Hepatic stellate cell (primary cell): ENCODE measurements around the gene PLPP7.
"Not testable (repeated sequence)": the region's sequence is repeated elsewhere in the genome, so short reads cannot be mapped to it uniquely, and the experiment has no call there.

Source experiments
- DNase-seq: peaks from one replicate; pipeline ENCODE4 v3.0.0; 2011; ENCODE audit warnings: low spot score

The PLPP7 gene

DNA sequence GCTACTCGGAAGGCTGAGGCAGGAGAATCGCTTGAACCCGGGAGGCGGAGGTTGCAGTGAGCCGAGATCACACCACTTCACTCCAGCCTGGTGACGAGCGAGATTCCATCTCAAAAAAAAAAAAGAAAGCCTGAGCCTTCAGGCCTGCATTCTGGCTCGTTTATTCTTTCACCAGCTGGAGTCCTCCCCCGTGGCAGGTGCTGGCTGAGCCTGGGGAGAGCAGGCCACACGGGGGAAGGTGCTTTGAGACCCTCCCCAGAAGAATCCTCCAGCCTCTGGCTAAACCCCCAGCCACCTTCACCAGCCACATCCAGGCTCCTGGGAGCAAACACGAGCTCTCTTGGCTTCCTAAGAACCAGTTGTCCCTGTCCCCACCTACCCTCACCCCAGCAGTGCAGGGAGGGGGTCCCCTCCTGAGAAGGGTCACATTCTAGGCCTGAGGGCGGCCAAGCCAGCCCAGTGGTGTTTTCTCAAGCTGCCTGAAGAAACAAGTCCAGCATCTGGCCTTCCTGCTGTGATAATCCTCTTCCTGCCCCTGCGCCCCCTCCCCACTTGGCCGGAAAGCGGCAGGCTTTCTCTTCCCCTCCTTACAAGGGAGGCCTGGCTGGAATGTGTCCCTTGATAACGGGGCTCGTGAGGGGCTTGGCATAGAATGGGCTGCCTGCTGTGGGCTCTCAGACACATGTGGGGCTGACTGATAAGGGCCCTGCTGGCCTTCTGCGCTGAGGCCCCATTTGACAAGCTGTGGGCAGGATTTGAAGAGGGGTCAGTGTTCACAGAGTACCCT, 41.5 kb downstream of the PLPP7 start:
- DNase-seq = no peak

- not testable (repeated sequence) for DNase-seq
Measured at GRCh38 chr9:131331996-131332395, 42.5 kb downstream of the PLPP7 start.

DNA sequence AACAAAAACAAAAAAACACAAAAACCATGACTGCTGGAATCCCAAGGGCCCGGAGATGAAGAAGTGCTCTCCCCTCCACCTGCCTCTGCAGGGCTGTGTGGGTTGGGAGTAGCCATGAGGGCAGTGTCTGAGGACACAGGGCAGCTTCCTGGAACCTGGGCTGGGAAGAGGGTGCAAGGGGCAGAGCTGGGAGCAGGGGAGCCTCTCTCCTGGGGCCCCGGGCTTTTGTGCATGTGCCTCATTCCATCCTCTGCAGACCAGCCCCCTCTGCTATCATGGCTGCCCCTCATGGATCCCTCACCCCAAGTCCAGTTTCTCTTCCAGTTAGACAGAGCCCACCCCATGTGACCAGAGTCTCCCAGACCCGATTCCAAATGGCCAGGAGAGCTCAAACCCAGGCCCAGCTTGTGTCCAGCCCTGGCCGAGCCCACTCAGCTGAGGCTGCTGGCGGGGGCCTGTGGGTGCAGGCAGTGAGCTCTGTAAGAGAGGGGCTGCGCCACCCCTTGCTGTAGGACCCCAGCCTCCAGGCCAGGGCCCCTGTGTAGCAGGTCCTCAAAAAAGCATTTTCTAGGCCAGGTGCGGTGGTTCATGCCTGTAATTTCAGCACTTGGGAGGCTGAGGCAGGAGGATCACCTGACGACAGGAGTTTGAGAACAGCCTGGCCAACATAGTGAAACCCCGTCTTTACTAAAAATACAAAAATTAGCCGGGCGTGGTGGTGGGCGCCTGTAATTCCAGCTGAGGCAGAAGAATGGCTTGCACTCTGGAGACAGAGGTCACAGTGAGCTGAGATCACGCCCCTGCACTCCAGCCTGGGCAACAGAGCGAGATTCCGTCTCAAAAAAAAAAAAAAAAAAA, 44.5 kb downstream of the PLPP7 start:
- DNase-seq = no peak

GRCh38 chr9:131334629-131335367, 45.3 kb downstream of the PLPP7 start:
- no peak for DNase-seq

GRCh38 chr9:131335368-131335755, 45.8 kb downstream of the PLPP7 start:
- DNase-seq = no peak

- no peak for DNase-seq
Measured at GRCh38 chr9:131337131-131337848, 47.8 kb downstream of the PLPP7 start.

DNA sequence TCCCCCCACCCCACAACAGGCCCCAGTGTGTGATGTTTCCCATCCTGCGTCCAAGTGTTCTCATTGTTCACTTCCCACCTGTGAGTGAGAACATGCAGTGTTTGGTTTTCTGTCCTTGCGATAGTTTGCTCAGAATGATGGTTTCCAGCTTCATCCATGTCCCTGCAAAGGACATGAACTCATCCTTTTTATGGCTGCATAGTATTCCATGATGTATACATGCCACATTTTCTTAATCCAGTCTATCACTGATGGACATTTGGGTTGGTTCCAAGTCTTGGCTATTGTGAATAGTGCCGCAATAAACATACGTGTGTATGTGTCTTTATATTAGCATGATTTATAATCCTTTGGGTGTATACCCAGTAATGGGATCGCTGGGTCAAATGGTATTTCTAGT, 49.7 kb downstream of the PLPP7 start:
- DNase-seq = not testable (repeated sequence)

GRCh38 chr9:131344931-131345535, 55.5 kb downstream of the PLPP7 start:
- DNase-seq = not testable (repeated sequence)

DNA sequence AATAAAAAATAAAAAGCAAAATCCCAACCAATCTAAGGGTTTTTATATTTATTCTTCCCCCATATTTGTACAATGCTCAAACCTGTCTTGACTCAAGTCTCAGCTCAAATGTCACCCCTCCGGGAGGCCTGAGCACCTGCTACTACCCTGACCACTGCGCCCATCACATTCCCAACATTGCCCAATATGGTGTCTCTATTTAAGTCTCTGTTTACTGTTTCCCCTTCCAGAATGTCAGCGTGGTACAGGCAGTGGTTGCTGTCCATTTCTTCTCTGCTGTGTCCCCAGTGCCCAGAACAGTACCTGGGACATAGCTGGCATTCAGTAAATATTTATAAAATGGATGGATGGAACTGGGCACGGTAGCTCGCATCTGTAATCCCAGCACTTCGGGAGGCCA, 57.0 kb downstream of the PLPP7 start:
- no peak for DNase-seq

- no peak for DNase-seq
Measured at GRCh38 chr9:131347376-131348020, 58.0 kb downstream of the PLPP7 start.

DNA sequence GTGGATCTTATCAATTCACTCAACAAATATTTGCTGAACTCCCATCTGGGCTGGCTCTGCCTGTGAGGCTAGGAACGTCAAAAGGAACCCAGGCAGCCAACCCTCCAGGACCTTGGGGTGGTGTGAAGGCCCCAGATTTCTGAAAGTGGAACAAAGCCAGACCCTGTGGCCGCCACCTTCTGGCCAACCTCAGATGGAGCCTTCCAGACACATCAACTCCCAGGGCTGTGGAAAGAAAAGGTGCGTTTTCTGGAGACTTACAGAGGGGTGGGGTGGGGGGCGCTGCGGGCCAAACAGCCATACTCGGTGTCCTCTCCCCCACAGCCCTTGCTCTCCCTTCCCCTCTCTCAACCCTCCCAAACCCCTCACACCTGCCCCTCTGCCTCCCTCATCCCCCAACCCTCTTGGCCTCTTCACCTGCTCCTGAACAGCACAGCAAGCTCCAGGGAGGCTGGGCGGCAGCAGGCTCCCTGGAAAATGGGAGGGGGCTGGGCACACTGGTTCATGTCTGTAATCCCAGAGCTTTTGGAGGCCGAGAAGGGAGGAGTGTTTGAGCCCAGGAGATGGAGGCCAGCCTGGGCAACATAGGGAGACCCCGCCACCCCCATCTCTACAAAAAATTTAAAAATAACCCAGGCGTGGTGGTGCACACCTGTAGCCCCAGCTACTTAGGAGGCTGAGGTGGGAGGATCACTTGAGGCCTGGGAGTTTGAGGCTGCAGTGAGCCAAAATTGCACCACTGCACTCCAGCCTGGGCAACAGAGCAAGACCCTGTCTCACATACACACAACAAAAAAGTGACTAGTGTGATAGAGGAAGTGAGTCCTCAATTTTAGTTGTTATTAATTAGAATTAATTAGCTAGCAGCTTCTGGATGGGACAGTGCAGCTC, 59.4 kb downstream of the PLPP7 start:
- no peak for DNase-seq

GRCh38 chr9:131349522-131349880, 60.0 kb downstream of the PLPP7 start:
- DNase-seq = no peak

DNA sequence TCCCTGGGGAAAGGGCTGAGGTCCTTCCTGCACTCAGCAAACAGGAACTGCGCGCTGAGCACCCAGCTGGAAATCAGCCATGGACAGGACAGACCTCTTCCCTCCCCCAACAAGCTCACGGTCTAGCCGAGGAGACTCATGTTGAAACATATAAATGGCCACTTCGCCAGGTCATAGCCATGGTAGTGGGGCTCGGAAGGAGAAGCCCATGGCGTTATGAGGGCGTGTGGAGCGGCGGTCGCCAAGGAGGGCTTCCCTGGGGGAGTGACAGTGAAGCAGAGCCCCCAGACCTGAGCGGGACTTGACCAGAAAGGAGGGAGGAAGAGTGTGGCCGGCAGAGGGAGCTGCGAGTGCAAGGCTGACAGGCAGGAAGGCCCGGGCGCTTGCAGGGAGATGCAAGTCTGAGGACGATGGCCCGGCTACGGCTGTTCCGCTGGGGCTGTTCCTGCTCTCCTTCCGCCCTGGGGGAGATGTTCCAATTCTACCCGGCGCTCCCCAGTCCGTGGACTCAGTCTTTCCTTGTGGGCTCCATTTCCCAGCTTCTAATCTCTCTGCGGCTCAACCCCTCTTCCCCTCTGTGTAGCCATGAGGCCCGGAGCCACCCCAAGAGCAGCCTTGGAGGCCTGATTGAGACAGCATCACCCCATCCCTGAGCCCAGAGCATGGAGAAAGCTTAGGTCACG, 60.5 kb downstream of the PLPP7 start:
- DNase-seq = peak; percentile 86

DNA sequence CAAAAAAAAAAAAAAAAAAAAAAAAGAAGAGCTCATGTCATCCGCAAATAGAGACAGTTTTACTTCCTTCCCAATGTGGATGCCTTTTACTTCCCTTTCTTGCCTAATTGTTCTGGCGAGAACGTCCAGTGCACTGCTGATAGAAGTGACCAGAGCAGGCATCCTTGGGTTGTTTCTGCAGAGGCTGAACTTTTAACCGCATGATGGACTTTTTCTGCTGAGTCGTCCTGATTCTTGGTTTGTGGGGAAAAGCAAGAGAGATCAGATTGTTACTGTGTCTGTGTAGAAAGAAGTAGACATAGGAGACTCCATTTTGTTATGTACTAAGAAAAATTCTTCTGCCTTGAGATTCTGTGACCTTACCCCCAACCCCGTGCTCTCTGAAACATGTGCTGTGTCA, 67.0 kb downstream of the PLPP7 start:
- DNase-seq = not testable (repeated sequence)

DNA sequence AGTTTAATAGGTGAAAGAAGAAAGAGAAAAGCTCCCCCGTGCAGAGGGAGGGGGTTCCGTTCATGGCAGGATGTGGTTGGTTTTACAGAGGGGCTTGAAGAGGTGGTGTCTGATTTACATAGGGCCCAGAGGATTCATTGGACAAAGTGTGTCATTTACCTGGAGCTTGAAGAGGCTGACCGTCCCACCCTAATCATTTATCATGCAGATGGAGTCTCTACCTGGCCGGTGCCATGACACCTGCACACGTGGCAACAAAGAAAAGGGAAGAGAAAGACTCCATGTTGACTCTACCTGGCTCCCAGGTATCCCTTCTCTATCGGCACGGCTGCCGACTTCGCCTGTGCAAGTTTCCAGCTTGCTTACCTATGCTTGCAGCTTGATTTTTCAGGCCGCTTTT, 69.0 kb downstream of the PLPP7 start:
- DNase-seq = no peak
